Upper lobe of left lung (tissue), 4 donors: ENCODE data around the gene TMIGD1.

Experiments
- CTCF ChIP-seq, 6 experiments: fragments of 450-650 bp in 4 of 6; fragments of 200-600 bp in 2 of 6; sonication (generic) in 2 of 6; IDR thresholded peaks; one replicate each; pipeline ENCODE4 v1.5.1; 2016 to 2019; ENCODE audit warnings: antibody characterized with exemption in 6 of 6
- EP300 ChIP-seq, 4 donors: sonication (generic); formaldehyde crosslinking; IDR thresholded peaks; one replicate each; pipeline ENCODE4 v1.5.1; 2017; ENCODE audit warnings: antibody characterized with exemption in 4 of 4, control low read depth in 2 of 4
- POLR2A ChIP-seq, 4 donors: fragments of 450-650 bp; IDR thresholded peaks; one replicate each; pipeline ENCODE4 v1.5.1; 2016 to 2017; ENCODE audit warnings: antibody characterized with exemption in 4 of 4, mild to moderate bottlenecking in 2 of 4

GRCh38 chr17:30297715-30298114 lies 36.1 kb downstream of the TMIGD1 start:
- TF ChIP-seq CTCF (IDR thresholded peaks at IDR 0.05) (no peak), POLR2A (IDR thresholded peaks at IDR 0.05) (no peak), EP300 (IDR thresholded peaks at IDR 0.05) (no peak)
